ENCODE results near the gene CRPPA. TPM values are rescaled to one million over a fixed set of nuclear protein-coding genes. Genes with fewer than 3 reads are reported as not detected.
"Not testable (repeated sequence)": the region's sequence is repeated elsewhere in the genome, so short reads cannot be mapped to it uniquely, and the experiment has no call there.

CRPPA gene
- total and polyA plus RNA-seq, 2 of the 4 experiments (the other 2 are of a cell fraction), result 0.67 to 1.3 TPM

- ATAC-seq (ENCODE audit: low read depth), result no peak
- Histone ChIP-seq H3K9ac (ENCODE audit: low read depth, low read length) (no peak overlapping the region), H3K4me1 (ENCODE audit: control insufficient read depth, insufficient read depth, low read length) (no peaks in the 10 kb centered on the region), H3K27me3 (ENCODE audit: control insufficient read depth, insufficient read depth, low read length) (peaks cover 6% of the 10 kb centered on the region), H2BK5ac (ENCODE audit: low read depth, low read length, poor library complexity, severe bottlenecking) (no peak overlapping the region), H3K9me1 (ENCODE audit: insufficient read depth, low read length) (no peaks in the 10 kb centered on the region), H2BK120ac (ENCODE audit: low read depth, low read length) (no peak overlapping the region), H3K4me3 (ENCODE audit: insufficient read depth, low read depth, low read length) (no peak overlapping the region), H4K5ac (ENCODE audit: low read depth, low read length) (no peak overlapping the region), H3K36me3 (ENCODE audit: control insufficient read depth, insufficient read depth, low read length) (no peaks in the 10 kb centered on the region), H3K27ac (ENCODE audit: insufficient read depth, low read length) (no peak overlapping the region), H2AK9ac (replicated peaks; ENCODE audit: low read depth, low read length, poor library complexity) (no peak overlapping the region), H4K91ac (ENCODE audit: insufficient read depth, low read depth, low read length) (no peak overlapping the region), H4K20me1 (ENCODE audit: insufficient read depth, low read length) (no peaks in the 10 kb centered on the region), H3K4ac (ENCODE audit: low read depth, low read length) (no peak overlapping the region), H2AFZ (replicated peaks; ENCODE audit: low read length, poor library complexity) (no peak overlapping the region), H4K8ac (ENCODE audit: low read depth in 2 of 2, low read length in 2 of 2) (no peak overlapping the region), H3K23ac (ENCODE audit: low read depth, low read length) (no peak overlapping the region), H3K4me2 (ENCODE audit: low read depth, low read length) (no peak overlapping the region), H2BK20ac (ENCODE audit: low read depth, low read length) (no peak overlapping the region), H2AK5ac (ENCODE audit: low read depth, low read length) (no peak overlapping the region), H3K56ac (ENCODE audit: extremely low read depth, insufficient read depth, low read length) (no peak overlapping the region), H2BK15ac (ENCODE audit: low read depth, low read length) (no peak overlapping the region), H3K9me3 (ENCODE audit: control insufficient read depth, insufficient read depth, low read length) (no peaks in the 10 kb centered on the region), H3K18ac (ENCODE audit: low read depth, low read length) (no peak overlapping the region), H3K14ac (replicated peaks; ENCODE audit: low read depth, low read length) (no peak overlapping the region), H3K79me1 (ENCODE audit: low read depth in 1 of 2, low read length in 2 of 2) (no peaks in the 10 kb centered on the region)
- CTCF ChIA-PET, result interaction anchor here (0.8 kb wide), 2 partner anchors 8 to 9 kb away, joined by 3 read pairs; no protein-coding TSS in a partner anchor
- in situ Hi-C loops (cut with MboI; ENCODE audit: low sequenced_read_pairs), result no loop called here
- BruUV-seq (replicated peaks), result no TSS peak
- TF ChIP-seq BHLHE40 (IDR thresholded peaks at IDR 0.05; ENCODE audit: low read depth, low read length) (no peak), MAZ (IDR thresholded peaks at IDR 0.05; ENCODE audit: borderline replicate concordance, low read depth, low read length) (no peak), NFE2L2 (IDR thresholded peaks at IDR 0.05; ENCODE audit: low read depth, low read length) (no peak), RCOR1 (IDR thresholded peaks at IDR 0.05; ENCODE audit: insufficient replicate concordance, low read length) (no peak), RAD21 (IDR thresholded peaks at IDR 0.05; ENCODE audit: low read length) (no peak)
- WGBS, 2 experiments (ENCODE audit: extremely low coverage in 2 of 2, insufficient read length in 1 of 2), result no CpG with 5 or more reads among the region's 2 CpGs
- dilution Hi-C loops (cut with HindIII; ENCODE audit: low sequenced_read_pairs, unreplicated experiment), result no loop called here
- intact Hi-C loops (cut with micrococcal nuclease), result no loop called here
- POLR2A ChIA-PET (ENCODE audit: unreplicated experiment), result no interaction called here
- DNase-seq, result no peak
These were observed 39.6 kb upstream of the CRPPA start for GRCh38 chr7:16460789-16461493.

GRCh38 chr7:16456303-16456702 lies 35.0 kb upstream of the CRPPA start:
- whole genome bisulfite sequencing, 2 experiments (ENCODE audit: extremely low coverage in 2 of 2, insufficient read length in 1 of 2), result no CpG with 5 or more reads among the region's 1 CpG
- H2AK9ac ChIP-seq (replicated peaks; ENCODE audit: low read depth, low read length, poor library complexity); H2BK20ac ChIP-seq (ENCODE audit: low read depth, low read length); dilution Hi-C loops (cut with HindIII; ENCODE audit: low sequenced_read_pairs, unreplicated experiment); H3K4ac ChIP-seq (ENCODE audit: low read depth, low read length); H2BK120ac ChIP-seq (ENCODE audit: low read depth, low read length); H3K23ac ChIP-seq (ENCODE audit: low read depth, low read length); intact Hi-C loops (cut with micrococcal nuclease); H2AFZ ChIP-seq (replicated peaks; ENCODE audit: low read length, poor library complexity); H4K20me1 ChIP-seq (ENCODE audit: insufficient read depth, low read length); H3K56ac ChIP-seq (ENCODE audit: extremely low read depth, insufficient read depth, low read length); H3K4me2 ChIP-seq (ENCODE audit: low read depth, low read length); H3K79me1 ChIP-seq (ENCODE audit: low read depth in 1 of 2, low read length in 2 of 2); in situ Hi-C loops (cut with MboI; ENCODE audit: low sequenced_read_pairs); H3K27ac ChIP-seq (ENCODE audit: insufficient read depth, low read length); H3K36me3 ChIP-seq (ENCODE audit: control insufficient read depth, insufficient read depth, low read length); H3K9me3 ChIP-seq (ENCODE audit: control insufficient read depth, insufficient read depth, low read length); ATAC-seq (ENCODE audit: low read depth); BruUV-seq (replicated peaks); H2AK5ac ChIP-seq (ENCODE audit: low read depth, low read length); H2BK15ac ChIP-seq (ENCODE audit: low read depth, low read length); H2BK5ac ChIP-seq (ENCODE audit: low read depth, low read length, poor library complexity, severe bottlenecking); DNase-seq; H3K4me3 ChIP-seq (ENCODE audit: insufficient read depth, low read depth, low read length); H3K27me3 ChIP-seq (ENCODE audit: control insufficient read depth, insufficient read depth, low read length); H3K18ac ChIP-seq (ENCODE audit: low read depth, low read length); H3K9me1 ChIP-seq (ENCODE audit: insufficient read depth, low read length); H3K14ac ChIP-seq (replicated peaks; ENCODE audit: low read depth, low read length); H3K9ac ChIP-seq (ENCODE audit: low read depth, low read length); H4K91ac ChIP-seq (ENCODE audit: insufficient read depth, low read depth, low read length); H4K8ac ChIP-seq (ENCODE audit: low read depth in 2 of 2, low read length in 2 of 2); POLR2A ChIA-PET (ENCODE audit: unreplicated experiment); H3K4me1 ChIP-seq (ENCODE audit: control insufficient read depth, insufficient read depth, low read length); H4K5ac ChIP-seq (ENCODE audit: low read depth, low read length); CTCF ChIA-PET: not testable (repeated sequence)

Measured in IMR-90 (cell line).